Bronchial epithelial cell (primary cell): ENCODE measurements around the gene VTN. TPM values are rescaled to one million over a fixed set of nuclear protein-coding genes. Genes with fewer than 3 reads are reported as not detected.

Experiments
- DNase-seq: peaks from one replicate; pipeline ENCODE4 v3.0.0-alpha.2; 2010; ENCODE audit warnings: low read depth
- FAIRE-seq: peaks from 2 replicates; lab custom pipeline; 2011; peaks lifted over from hg19 to GRCh38; lab: Jason Lieb, UNC
- H3K27me3 ChIP-seq: 2 replicates; pipeline ENCODE4 v1.5.1; 2011; ENCODE audit warnings: low read length; ENCODE audit not compliant: control insufficient read depth, insufficient read depth
- H3K36me3 ChIP-seq: 2 replicates; pipeline ENCODE4 v1.5.1; 2011; ENCODE audit warnings: low read length; ENCODE audit not compliant: control insufficient read depth, insufficient read depth
- H3K4me3 ChIP-seq: 2 replicates; pipeline ENCODE4 v1.5.1; 2011; ENCODE audit warnings: mild to moderate bottlenecking, low read depth, low read length, control low read depth
- total RNA-seq: library from RNA; depleted of rRNA; stranded (reverse); fragments of >200 nt; gene quantifications from 2 replicates; pipeline ENCODE4 v1.2.1, GENCODE V29; 2014
- TF ChIP-seq, protein P1 (sequence below): IDR thresholded peaks from 2 replicates; pipeline ENCODE4 v1.5.1; 2011; ENCODE audit warnings: mild to moderate bottlenecking, moderate library complexity, low read length, control low read depth, inconsistent platforms; ENCODE audit not compliant: insufficient read depth, severe bottlenecking

VTN gene
- total RNA-seq, 1 donor from 2014 or later = under 0.01 TPM

DNA sequence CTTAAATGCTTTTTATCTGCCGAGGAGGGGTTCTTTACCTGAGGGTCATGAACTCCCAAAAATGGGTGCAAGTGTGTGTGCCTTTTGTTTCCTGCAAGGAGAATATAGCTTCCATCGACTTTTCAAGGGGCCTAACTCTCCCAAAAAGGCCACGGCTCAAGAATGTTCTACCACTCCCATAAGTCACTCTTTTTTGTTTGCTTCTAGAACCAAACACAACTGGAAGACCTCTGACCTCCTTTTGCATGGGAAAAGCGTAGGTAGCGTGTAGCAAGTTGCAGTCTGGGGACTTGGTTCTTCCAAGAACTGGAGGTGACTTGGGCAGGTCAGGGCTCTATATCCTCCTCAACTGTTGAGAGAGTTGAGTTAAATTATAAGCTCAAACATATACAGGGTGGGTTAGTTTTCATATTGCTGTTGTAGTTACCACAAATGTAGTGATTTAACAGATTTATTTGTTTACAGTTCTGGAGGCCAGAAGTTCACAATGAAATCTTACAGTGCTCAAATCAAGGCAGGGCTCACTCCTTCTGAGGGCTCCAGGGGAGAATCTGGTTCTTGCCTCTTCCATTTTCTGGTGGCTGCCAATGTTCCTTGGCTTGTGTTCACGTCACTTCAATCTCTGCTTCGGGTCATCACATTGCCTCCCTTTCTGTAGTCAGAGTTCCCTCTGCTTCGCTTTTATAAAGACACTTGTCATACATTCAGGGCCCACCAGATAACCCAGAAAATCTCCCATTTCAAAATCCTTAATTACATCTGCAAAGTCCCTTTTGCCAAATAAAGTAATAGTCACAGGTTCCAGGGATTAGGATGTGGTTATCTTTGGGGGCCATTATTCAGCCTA is 49.7 kb downstream of the VTN start:
- DNase-seq (no peak), FAIRE-seq (no peak)
- Histone ChIP-seq H3K36me3 (no peaks in the 10 kb centered on the region), H3K4me3 (no peak overlapping the region), H3K27me3 (no peaks in the 10 kb centered on the region)
- TF ChIP-seq, protein P1, sequence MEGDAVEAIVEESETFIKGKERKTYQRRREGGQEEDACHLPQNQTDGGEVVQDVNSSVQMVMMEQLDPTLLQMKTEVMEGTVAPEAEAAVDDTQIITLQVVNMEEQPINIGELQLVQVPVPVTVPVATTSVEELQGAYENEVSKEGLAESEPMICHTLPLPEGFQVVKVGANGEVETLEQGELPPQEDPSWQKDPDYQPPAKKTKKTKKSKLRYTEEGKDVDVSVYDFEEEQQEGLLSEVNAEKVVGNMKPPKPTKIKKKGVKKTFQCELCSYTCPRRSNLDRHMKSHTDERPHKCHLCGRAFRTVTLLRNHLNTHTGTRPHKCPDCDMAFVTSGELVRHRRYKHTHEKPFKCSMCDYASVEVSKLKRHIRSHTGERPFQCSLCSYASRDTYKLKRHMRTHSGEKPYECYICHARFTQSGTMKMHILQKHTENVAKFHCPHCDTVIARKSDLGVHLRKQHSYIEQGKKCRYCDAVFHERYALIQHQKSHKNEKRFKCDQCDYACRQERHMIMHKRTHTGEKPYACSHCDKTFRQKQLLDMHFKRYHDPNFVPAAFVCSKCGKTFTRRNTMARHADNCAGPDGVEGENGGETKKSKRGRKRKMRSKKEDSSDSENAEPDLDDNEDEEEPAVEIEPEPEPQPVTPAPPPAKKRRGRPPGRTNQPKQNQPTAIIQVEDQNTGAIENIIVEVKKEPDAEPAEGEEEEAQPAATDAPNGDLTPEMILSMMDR = no peak

DNA sequence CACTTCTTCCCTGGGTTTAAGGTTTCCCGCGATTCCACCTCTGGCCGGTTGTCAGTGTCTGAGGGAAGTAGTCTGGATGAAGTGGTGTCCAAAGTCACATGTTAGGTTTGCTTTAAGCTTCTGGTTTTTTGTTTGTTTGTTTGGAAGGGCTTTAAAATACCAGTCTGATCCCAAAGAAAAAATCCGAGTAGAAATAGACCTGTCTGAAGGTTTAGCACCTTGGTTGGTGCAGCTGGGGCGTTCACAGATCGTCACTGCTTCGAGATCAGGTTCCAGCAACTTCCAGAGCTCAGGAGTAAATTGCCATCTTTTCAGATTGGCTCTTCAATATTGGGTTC is 50.5 kb downstream of the VTN start:
- FAIRE-seq (no peak), DNase-seq (no peak)
- H3K27me3 ChIP-seq = no peaks in the 10 kb centered on the region
- TF ChIP-seq, protein P1 = no peak
- H3K4me3 ChIP-seq = peak overlapping the region; percentile 80
- no peaks in the 10 kb centered on the region for H3K36me3 ChIP-seq

DNA sequence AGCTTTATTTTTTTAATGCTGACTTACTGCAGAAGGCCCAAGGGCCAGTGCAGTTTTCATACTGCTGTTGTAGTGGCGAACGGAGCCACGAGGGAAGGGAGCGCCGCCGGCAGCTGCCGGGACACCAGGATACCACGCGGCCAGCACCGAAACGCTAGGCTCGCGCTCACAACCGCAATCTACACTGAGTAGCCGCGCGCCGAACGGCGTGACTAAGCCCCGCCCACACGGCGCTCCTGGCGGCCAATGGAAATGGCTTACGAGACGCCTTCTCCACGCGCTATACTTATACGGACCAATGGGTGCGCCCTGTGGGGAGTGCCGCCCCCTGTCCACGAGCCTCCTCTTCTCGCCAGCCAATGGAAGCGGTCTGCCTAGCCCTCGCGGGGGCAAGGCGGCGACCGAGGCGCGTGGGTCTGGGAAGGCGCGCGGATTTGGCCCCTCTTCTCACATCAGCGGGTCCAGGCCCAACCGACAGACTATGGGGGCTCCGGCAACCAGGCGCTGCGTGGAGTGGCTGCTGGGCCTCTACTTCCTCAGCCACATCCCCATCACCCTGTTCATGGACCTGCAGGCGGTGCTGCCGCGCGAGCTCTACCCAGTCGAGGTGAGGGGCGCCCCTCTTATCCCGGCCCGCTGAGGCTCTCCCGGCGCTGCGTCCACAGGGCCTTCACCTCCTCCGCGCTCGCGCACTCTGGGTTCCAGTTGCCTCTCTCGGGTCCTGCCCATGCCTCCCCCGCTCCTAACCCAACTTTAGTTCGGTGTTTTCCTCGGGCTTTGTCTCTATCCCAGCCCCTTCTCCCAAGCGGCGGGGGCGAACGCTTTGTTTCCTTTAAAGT is 51.1 kb downstream of the VTN start, which contains the start of gene TMEM97:
Gene TMEM97 (plus strand): TSS at position 442 of the 839 bp plus-strand sequence. CDS start 40 bp downstream, at position 482.
- Histone ChIP-seq H3K4me3 (peak within 1 kb of the TSS; percentile 80), H3K36me3 (no peaks in the 10 kb centered on the region), H3K27me3 (no peaks in the 10 kb centered on the region)
- TF ChIP-seq, protein P1 = peak; percentile 12
- FAIRE-seq = no peak
- DNase-seq = peak; percentile 90

DNA sequence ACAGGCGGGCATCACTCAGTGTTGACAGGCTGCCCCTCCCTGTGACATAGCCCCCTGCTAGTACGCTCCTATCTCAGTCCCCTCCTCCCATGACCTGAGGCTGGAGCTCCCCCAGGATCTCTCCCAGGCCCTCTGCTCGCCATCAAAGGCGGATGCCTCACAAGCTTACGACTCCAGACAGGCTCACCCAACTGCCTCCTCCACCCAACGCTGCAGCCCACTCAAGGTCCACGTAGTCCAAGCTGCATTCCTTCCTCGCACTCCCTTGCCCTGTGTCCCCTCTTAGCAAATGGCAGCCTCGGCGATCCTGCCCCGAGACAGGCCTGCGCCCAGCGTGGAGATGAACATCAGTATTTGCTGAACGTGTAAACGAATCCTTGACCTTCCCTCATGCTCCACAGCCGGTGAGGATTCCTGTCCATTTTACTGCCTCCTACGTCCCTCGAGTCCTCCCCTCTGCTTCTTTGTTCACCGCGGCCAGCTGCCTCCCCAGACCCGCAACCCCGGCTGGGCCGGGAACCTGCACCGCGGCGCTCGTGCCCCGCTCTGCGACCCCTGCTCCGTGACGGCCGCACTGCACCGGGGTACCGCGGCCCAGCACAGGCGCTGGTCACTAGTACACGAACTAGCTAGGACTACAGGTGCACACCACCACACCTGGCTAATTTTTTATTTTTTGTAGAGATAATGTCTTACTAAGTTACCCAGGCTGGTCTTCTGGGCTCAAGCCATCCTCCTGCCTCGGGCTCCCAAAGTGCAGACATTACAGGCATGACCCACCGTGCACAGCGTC is 51.9 kb downstream of the VTN start:
- no peaks in the 10 kb centered on the region for H3K27me3 ChIP-seq
- peak overlapping the region; percentile 80 for H3K4me3 ChIP-seq
- H3K36me3 ChIP-seq = no peaks in the 10 kb centered on the region
- peak; percentile 20 for DNase-seq
- FAIRE-seq = no peak
- TF ChIP-seq, protein P1 = no peak

Other genes with a start within 250 kb of the VTN start
- 1.5 and 8.2 TPM in 2 replicates for gene TMEM97, start 51.1 kb downstream of the VTN start, total RNA-seq
- gene IFT20, start 34.8 kb downstream of the VTN start, total RNA-seq = 37.8 and 43.7 TPM in 2 replicates
- 29.0 and 40.7 TPM in 2 replicates for gene TNFAIP1, start 34.5 kb downstream of the VTN start, total RNA-seq
- 59.8 and 67.5 TPM in 2 replicates for gene POLDIP2, start 12.8 kb downstream of the VTN start, total RNA-seq
- not detected in 2 replicates for gene SEBOX, start 5.1 kb downstream of the VTN start, total RNA-seq
- gene SARM1, start 1.4 kb upstream of the VTN start, total RNA-seq = 0.26 and 0.53 TPM in 2 replicates
- 1.9 and 5.0 TPM in 2 replicates for gene SLC46A1, start 35.9 kb upstream of the VTN start, total RNA-seq
- not detected in 2 replicates for gene SLC13A2, start 103.3 kb upstream of the VTN start, total RNA-seq
- 0.38 TPM in 1 of 2 replicates, not detected in the other for gene FOXN1, start 136.0 kb upstream of the VTN start, total RNA-seq
- 21.9 and 22.8 TPM in 2 replicates for gene UNC119, start 182.3 kb upstream of the VTN start, total RNA-seq
- gene PIGS, start 201.2 kb upstream of the VTN start, total RNA-seq = 25.5 and 36.0 TPM in 2 replicates
- gene ALDOC, start 206.6 kb upstream of the VTN start, total RNA-seq = 39.3 and 53.4 TPM in 2 replicates
- 1.3 and 2.0 TPM in 2 replicates for gene SPAG5, start 228.7 kb upstream of the VTN start, total RNA-seq
- gene RSKR, start 243.9 kb upstream of the VTN start, total RNA-seq = 6.6 and 11.8 TPM in 2 replicates